ENCODE measurements around the gene PCGF3. TPM values are rescaled to one million over a fixed set of nuclear protein-coding genes. Genes with fewer than 3 reads are reported as not detected.

PCGF3 gene
- total and polyA plus RNA-seq, 9 of the 15 experiments (the other 6 are each of a cell fraction or from before 2014, with no cell fraction given): 2.6 to 46.1 (median 20.3) TPM

DNA sequence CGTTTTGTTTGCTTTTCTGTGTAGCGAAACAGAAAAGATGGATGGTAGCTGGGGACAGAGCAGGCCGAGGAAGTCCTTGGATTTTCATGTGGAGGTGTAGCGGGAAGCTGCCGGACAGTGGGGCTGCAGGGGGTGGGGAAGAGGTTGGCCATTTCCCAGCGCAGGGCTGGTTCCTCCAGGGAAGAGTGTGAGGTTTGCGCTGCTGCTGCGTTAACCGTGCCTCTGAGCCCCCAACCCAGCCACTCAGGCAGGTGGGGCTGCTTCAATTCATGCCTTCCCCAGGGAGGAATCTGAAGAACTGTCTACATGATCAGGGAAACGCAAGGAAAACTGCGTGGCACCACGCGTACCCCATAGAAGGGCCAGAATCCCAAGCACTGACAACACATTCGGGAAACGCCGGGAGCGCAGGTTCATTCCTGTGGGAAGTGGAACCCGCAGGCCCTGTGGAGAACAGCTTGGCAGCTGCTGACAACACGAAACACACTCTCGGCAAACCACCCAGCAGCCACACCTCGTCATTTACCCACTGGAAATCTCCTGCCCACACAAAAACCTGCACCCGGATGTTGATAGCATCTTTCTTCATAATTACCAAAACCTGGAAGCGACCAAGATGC is 57.7 kb downstream of the PCGF3 start (continued):
- TF ChIP-seq FOSL1 (tag; conservative IDR thresholded peaks at IDR 0.05) (no peak), FOXK2 (conservative IDR thresholded peaks at IDR 0.05 in 1 of 2, IDR thresholded peaks at IDR 0.05 in 1 of 2; ENCODE audit: low read depth in 2 of 2) (no peak), ETV6 (IDR thresholded peaks at IDR 0.05; ENCODE audit: borderline replicate concordance in 1 of 2, low read depth in 2 of 2, low read length in 1 of 2) (no peak), ETV6 (CRISPR knock-in tag; IDR thresholded peaks at IDR 0.05; ENCODE audit: borderline replicate concordance) (no peak), PURB (CRISPR knock-in tag; IDR thresholded peaks at IDR 0.05; ENCODE audit: low read depth) (no peak), ZNF23 (CRISPR knock-in tag; IDR thresholded peaks at IDR 0.05) (no peak), FUS (optimal IDR thresholded peaks at IDR 0.05; ENCODE audit: low read depth, low read length) (no peak), HMGN3 (IDR thresholded peaks at IDR 0.05; ENCODE audit: borderline replicate concordance, extremely low read depth, insufficient read length, low read depth, low read length) (peak; percentile 32), RBFOX2 (IDR thresholded peaks at IDR 0.05; ENCODE audit: low read depth, low read length) (no peak)

DNA sequence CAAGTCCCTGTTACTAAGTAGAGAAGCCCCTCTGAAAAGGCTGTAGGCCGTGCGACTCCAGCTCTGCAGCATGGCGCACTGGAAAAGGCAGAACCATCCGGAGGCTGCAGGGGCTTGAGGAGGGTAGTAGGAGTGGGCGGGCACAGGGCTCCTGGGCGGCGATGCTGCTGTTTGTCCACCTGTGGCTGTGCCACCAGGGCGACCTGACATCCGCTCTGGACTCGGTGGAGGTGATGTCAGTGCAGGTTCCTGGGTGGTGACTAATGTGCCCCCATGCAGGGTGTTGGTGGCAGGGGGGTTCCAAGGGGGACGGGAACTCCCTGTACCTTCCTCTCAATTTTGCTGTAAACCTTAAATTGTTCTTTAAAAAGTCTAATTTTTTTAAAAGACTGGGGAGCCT is 58.3 kb downstream of the PCGF3 start:
- Histone ChIP-seq H3K4me3 (no peak overlapping the region), H3K4me1 (replicated peaks in 1 of 2; ENCODE audit: control insufficient read depth in 2 of 2, insufficient read depth in 2 of 2, low read length in 2 of 2) (peaks cover 0 to 16% of the 10 kb centered on the region in 2 experiments; a peak in 2 of 5 replicates), H3K9me1 (ENCODE audit: control insufficient read depth, insufficient read depth, low read length) (no peaks in the 10 kb centered on the region), H3K9ac (ENCODE audit: insufficient read depth in 1 of 2, low read depth in 2 of 2, low read length in 2 of 2) (no peak overlapping the region), H3K79me2 (ENCODE audit: control insufficient read depth, insufficient read depth, low read length) (peaks cover 7% of the 10 kb centered on the region; the same call in 2 of the 3 replicates), H3K36me3 (ENCODE audit: control insufficient read depth, insufficient read depth, low read length) (peaks cover 83% of the 10 kb centered on the region; the same call in 2 of the 3 replicates), H3K27ac (ENCODE audit: extremely low read depth, low read depth, low read length) (no peak overlapping the region), H2AFZ (ENCODE audit: low read depth, low read length) (no peak overlapping the region), H3K9me3 (replicated peaks; ENCODE audit: control insufficient read depth, insufficient read depth, low read depth, low read length) (peaks cover 13% of the 10 kb centered on the region), H4K20me1 (replicated peaks; ENCODE audit: control insufficient read depth, insufficient read depth, low read length) (no peaks in the 10 kb centered on the region), H3K27me3 (ENCODE audit: control insufficient read depth in 2 of 2, insufficient read depth in 2 of 2, low read length in 2 of 2) (no peaks in the 10 kb centered on the region), H3K4me2 (ENCODE audit: insufficient read depth, low read length) (no peak overlapping the region)
- DNase-seq (ENCODE audit: extremely low read depth in 1 of 4, low spot score in 3 of 4) (no peak), FAIRE-seq (no peak), ATAC-seq (no peak)
- in situ Hi-C loops (cut with MboI): no loop called here
- intact Hi-C loops (cut with micrococcal nuclease): loop anchor here (10.0 kb wide), 1 partner anchor 221 kb away; the partner anchor contains the start of gene IDUA
- ChIA-PET POLR2A (interaction anchor here (1.2 to 1.4 kb wide), 2 partner anchors 11 kb away, joined by 4 to 8 read pairs; no protein-coding TSS in a partner anchor), CTCF (ENCODE audit: low intra/inter-chr PET ratio) (interaction anchor here (0.7 kb wide), 1 partner anchor 135 kb away, joined by 4 read pairs; no protein-coding TSS in a partner anchor)
- WGBS (ENCODE audit: insufficient coverage, low coverage, missing lambda C conversion rate): 95% methylated on average over 11 of the region's 11 CpGs
- TF ChIP-seq ZNF695 (CRISPR knock-in tag; IDR thresholded peaks at IDR 0.05) (no peak), POLR2G (IDR thresholded peaks at IDR 0.05; ENCODE audit: low read depth, low read length) (peak; percentile 73; the same call in 1 of the 2 replicates), POLR2AphosphoS2 (IDR thresholded peaks at IDR 0.05; ENCODE audit: low read length) (0 out of 2 replicates have a peak, but pooled peaks have one; percentile 18), SIRT6 (IDR thresholded peaks at IDR 0.05; ENCODE audit: low read depth, low read length) (peak; percentile 3), TBL1XR1 (IDR thresholded peaks at IDR 0.05; ENCODE audit: low read length in 2 of 2) (no peak), CBX1 (IDR thresholded peaks at IDR 0.05; ENCODE audit: low read depth) (0 out of 2 replicates have a peak, but pooled peaks have one; percentile 46)
- BruUV-seq (replicated peaks): no TSS peak

Data from K562 (cell line).